Measurements from ENCODE around the gene AURKA. TPM values are rescaled to one million over a fixed set of nuclear protein-coding genes. Genes with fewer than 3 reads are reported as not detected.
"Not testable (repeated sequence)": the region's sequence is repeated elsewhere in the genome, so short reads cannot be mapped to it uniquely, and the experiment has no call there.

The AURKA gene
- total RNA-seq, 1 donor from 2014 or later, result 8.8 TPM

DNA sequence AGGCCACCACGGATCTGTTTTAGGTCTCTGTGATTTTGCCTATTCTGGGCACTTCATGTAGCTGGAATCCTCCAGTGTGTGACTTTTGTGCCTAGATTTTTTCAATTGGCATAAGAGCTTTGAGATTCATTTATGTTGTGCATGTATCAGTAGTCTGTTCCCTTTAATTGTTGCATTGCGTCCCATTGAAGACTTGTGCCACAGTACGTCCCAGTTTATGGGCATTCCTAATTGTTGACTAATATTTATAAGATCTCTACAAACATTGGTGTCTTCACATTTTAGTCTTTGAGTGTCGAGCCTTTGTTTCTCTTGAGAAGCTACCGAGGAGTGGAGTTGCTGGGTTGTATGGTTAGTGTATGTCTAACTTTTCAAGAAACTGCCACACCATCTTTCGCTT lies 33.9 kb downstream of the AURKA start:
- no peak for DNase-seq

DNA sequence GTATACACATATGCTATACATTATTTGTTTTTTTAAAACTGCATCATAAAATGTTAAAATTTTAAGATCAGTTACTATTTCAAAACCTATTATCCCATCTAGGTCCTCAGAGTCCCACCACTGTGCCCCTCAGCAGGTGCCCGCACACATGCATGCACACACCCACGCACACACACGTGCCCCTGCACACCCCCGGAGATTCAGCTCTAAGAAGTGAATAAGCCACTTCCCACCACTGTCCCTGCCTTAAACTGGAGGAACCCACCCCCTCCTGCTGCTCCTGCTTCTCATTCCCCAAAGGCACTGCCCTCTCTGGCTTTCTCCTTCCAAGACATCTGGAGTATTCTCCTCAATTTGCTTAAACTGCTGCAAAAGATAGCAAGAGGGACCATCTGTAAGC lies 38.7 kb downstream of the AURKA start:
- DNase-seq, result no peak

DNA sequence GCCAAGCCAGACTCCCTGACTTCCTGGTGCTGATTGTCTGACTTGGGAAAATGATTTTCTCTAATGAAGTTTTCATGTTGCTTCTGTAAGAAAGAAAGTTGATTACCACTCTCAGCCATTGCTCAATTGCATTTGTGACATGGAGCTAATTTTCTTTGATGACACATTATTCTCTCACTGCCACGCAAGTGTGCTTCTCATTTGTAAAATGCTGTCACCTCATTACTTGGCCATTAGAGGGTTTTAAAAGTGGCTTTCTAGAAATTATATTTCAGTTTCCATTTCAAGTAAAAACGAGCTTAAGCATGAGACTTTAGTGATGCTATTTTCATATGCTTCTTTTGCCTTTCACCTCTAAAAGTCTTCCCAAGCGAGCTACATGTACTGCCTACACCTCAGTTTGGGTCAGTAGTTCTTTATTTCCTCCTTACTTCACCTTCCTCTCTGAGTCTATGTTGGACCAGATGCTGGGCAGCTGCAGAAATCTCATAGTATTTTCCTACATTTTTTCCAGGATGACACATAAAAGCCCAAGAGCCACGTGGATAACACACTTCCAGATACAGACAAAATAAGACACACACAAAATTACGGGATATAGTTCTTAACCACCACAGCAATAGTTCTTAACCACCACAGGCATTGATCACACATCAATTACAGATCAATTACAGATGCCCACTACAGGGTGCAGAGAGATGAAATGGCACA lies 39.5 kb downstream of the AURKA start:
- DNase-seq, result no peak

DNA sequence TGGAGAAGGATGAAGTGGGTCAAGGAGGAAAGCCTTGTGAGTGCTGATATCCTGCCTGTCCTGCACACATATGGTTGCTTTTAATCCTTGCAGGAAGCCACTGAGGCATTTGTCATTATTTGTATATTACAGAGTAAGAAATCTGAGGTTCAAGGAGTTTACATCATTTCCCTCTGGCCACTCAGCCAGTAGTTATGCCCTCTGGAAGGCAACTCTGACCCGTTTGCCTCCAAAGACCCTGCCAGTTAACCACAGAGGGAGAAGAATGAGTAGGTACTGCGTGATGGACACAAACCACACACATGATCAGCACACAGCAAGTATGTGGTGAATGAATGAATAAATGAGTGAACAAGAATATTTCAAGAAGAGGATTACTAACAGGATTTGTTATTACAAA lies 41.2 kb downstream of the AURKA start:
- DNase-seq, result no peak

DNA sequence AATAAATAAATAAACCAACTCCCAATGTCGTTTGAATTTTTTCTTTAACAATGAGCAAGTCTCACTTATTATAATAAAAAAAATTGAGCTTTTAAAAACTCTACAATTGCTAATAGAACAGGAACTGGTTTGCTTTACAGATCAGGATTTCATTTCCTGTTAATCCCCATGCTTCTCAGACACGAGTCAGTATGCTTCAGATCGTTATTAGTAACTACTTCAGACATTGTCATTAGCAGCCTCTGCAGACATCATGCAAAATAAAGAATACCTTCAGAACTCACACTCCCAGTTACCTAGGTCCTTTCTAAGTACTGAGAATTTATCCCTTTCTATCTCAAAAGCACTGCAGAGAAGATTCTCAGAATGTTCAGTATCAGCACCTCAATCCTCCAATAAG lies 43.3 kb downstream of the AURKA start:
- no peak for DNase-seq

DNA sequence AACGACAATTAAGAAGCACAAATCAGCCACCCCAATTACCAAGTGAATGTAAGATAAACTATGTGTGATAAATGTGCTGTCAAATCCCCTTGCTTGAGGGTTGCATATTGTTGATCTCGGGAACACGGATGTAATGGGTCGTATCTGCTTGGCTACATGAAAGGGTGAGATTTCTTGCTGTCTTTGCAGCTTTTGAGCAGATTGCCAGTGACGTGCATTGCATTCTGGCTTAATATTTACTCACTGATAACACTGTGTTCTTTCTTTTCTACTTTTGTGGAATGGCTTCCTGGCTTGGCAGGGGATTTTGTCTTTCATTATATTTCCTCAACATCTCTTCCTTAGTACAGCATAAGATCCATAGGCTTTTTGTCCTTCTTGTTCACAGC lies 43.7 kb downstream of the AURKA start:
- no peak for DNase-seq

DNA sequence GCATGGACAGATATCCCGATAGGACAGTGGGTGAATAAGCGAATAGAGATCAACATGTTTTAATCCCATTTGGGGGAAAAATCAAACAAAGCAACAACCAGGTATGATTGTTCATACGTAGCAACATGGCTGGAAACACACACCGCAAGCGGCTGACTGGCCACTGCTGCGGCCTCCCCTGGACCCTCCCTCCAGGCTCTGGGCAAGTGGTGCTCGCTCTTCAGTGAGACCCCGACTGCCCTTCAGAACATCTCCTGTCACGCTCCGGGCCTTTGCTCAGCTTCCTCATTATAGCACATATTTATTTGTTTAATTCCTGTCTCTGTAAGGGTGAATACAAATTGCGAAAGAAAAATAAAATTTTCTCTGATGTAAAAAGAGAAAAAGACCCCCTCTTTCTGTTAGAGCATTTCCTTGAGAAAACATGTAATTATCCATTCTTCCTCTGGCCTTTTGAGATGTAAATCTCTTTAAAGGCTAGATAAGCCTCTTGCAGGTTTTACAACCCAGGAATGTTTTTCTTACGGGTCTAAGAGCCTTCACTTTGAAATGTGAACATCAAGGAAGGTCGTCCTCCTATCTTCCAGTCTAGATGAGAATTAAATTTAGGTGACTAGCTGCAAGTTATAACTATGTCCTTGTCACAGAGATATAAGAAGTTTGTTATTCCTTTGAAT lies 44.2 kb downstream of the AURKA start:
- DNase-seq, result no peak

DNA sequence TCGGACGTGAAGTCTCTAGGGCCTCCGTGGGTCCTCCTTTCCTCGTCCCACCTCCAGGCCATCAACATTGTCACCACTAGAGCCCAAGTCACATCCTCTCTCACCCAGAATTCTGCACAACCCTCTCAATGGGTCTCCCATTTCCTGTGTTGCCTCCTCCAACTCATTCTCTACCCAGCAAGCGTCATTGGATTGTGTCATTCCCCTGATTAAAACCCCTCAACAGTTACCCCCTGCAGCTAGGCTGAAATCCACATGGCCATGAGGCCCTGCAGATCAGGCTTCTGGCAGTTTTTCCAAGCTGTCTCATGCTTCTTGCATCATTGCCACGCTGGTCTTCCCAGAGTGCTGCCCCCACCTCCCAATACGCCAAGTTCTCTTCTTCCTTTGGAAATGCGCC lies 46.1 kb downstream of the AURKA start:
- no peak for DNase-seq

DNA sequence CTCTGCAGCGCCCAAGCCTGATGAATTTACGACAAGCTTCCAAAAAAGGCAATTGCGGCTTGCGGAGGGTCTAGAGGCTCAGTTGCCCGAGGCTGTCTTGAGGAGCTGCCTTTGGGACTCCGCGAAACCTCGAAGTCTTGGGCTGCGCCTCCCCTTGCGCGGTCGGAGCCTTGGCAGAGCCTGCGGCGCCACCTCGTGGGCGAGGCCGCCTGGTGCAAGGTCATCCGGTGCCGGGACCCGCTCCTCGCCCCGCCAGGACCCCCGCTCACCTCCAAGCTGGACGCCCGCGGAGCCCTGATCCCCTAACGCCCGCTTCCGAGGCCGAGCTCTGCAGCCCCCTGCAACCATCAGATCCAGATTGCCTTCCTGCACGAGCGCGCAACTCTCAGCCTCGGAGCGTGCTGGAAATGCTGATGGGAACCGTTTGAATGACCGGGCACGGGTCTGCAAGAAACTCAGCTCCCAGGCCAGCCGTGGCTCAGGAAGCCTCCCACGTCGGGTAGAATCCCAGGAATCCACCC lies 48.1 kb downstream of the AURKA start:
- DNase-seq, result peak; percentile 37

DNA sequence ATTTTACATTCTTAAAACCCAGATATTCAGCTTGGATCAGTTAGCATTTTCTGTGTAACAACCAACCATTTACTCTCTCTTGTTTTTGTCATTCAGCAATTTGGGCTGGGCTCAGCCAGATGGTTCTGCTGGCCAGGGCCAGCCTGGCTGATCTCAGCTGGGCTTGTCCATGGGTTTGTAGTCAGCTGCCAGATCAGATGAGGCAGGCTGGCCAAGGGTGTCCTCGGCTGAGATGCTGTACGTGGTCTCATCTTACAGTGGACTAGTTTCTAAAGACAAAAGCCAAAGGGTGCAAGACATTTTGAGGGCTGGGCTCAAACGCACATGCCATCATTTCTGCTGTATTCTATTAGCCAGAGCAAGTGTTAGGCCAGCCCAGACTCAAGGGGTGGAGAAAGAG lies 49.2 kb downstream of the AURKA start:
- no peak for DNase-seq

DNA sequence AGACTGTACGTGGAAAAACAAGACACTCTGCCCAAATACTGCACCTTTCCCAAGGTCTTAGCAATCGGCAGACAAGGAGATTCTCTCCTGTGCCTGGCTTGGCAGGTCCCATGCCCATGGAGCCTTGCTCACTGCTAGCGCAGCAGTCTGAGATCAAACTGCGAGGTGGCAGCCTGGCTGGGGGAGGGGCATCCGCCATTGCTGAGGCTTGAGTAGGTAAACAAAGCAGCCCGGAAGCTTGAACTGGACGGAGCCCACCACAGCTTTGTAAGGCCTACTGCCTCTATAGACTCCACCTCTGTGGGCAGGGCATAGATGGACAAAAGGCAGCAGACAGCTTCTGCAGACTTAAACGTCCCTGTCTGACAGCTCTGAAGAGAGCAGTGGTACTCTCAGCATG lies 55.3 kb downstream of the AURKA start:
- not testable (repeated sequence) for DNase-seq

DNA sequence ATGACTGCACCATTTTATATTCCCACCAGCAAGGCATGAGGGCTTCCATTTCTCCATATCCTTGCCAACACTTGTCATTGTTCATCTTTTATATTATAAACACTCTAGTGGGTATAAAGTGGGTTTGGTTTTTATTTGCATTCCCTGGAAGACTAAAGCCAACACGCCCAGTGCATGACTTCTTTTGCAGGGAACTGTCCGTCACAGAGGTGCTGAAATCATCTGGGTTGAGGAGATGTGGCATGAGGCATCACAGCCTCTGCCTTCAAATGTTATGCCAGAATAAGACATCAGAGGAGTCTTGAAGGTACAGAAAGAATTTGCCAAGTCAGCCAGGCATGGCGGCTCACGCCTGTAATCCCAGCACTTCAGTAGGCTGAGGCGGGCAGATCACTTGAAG lies 63.2 kb downstream of the AURKA start:
- peak; percentile 75 for DNase-seq

DNA sequence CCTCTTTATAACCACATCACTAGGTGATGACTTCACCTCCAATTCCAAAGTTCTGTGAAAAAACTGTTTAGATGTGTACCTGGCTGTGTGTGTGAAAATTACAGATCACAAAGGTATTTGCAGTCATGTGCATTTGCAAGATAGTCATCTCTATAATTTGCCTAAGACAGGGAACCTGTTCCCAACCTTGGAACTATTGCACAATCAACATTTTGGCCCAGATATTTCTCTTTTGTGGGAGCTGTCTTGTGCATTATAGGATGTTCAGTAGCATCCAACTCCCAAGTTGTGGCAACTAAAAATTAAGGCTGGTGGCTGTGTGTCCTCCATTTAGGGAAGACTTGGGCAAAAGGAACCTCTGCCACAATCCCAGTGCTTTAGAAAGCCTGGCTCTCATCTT lies 67.2 kb downstream of the AURKA start:
- no peak for DNase-seq

DNA sequence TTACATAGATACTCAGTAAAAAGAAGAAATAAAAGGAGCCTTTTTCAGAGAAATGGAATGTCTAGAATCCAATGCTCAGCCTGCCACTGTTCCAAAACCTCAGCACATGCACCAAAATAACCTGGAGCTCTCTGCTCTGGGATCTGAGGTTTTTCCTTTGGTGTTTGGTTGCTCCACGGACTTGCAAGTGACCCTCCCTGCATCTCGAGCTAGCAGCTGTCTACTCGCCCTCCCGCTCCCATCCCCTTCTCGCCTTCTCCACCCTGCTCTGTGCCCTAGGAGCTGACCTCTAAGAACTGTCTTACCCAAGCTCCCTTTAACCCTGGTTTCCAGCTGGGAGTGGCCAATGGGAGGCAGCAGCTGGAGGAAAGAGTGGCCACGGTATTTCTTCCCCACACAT lies 68.4 kb downstream of the AURKA start:
- no peak for DNase-seq

DNA sequence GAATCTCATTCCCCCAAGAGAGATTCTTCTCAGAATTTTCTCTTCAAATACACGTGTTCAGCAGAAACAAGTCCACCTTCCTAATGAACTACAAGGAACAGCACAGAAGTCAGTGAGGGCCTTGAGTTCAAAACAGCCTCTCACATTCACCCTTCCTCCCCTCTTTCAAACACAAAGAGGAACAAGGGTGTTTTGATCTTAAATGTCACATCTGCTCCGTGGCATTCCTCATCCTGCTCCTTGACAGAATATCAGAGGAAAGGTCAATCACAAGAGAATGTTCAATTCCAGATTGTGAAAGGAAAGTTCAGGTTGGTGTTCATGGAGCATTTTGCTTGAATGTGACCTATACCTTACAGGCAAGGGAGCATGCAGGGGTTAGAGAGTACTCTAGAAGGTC lies 68.8 kb downstream of the AURKA start:
- no peak for DNase-seq

DNA sequence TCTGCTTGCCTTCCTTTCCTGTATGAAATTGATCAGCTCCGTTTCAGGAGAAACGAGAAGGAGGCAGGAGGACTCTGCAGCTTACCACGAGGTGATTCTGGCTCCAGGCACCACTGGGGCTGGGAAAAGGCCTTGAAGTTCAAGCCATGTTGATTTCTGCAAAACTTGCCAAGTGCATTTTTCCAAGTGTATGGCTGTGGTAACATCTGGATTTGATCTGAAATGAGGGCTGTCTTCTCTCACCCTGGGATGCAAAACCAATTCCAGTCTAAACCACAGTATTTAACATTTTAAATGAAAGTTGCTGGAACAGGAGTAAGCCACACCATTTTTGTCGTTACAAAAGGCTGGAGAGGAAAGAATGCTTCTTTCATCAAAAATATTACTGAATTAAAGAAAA lies 69.3 kb downstream of the AURKA start:
- DNase-seq, result peak; percentile 31

Other genes with a start within 250 kb of the AURKA start
- not detected for gene MC3R, start 143.5 kb downstream of the AURKA start, total RNA-seq
- 36.1 TPM for gene FAM210B, start 33.2 kb downstream of the AURKA start, total RNA-seq
- gene CSTF1, start 430 bp upstream of the AURKA start, total RNA-seq, result 46.3 TPM
- gene CASS4, start 20.0 kb upstream of the AURKA start, total RNA-seq, result 2.8 TPM
- gene RTF2, start 76.4 kb upstream of the AURKA start, total RNA-seq, result 64.0 TPM
- not detected for gene FAM209A, start 132.5 kb upstream of the AURKA start, total RNA-seq
- gene FAM209B, start 141.0 kb upstream of the AURKA start, total RNA-seq, result not detected
- gene TFAP2C, start 237.1 kb upstream of the AURKA start, total RNA-seq, result 9.2 TPM

Data from tongue (tissue), 2 donors.